GM12878 (cell line): ENCODE measurements around the gene LDLR. TPM values are rescaled to one million over a fixed set of nuclear protein-coding genes. Genes with fewer than 3 reads are reported as not detected.

Experiments
- ATAC-seq: fragments of 200-7000 bp; cut with Tn5 transposase; 3 replicates; pipeline ENCODE4 v1.9.1; 2020; ENCODE audit warnings: mild to moderate bottlenecking, moderate library complexity
- BruUV-seq: library from RNA; stranded (reverse); fragments of 400-500 nt; replicated peaks from 2 replicates; lab custom pipeline; 2021; lab: Mats Ljungman, UMichigan
- CTCF ChIA-PET: fragments of 300-600 bp; sonication (Branson Sonifier 250); formaldehyde crosslinking; extraction: SDS; loops from one replicate; lab custom pipeline; 2021; ENCODE audit warnings: inconsistent platforms; lab: Yijun Ruan, JAX
- POLR2A ChIA-PET: fragments of 350-600 bp; formaldehyde crosslinking; extraction: SDS; loops from one replicate; lab custom pipeline; 2021; ENCODE audit warnings: inconsistent platforms; lab: Charles Lee
- RAD21 ChIA-PET: fragments of 300-600 bp; sonication (Branson Sonifier 250); formaldehyde crosslinking; loops from one replicate; lab custom pipeline; 2023; ENCODE audit warnings: antibody characterized with exemption; ENCODE audit not compliant: unreplicated experiment; lab: Charles Lee
- SMC1A ChIA-PET: fragments of 300-600 bp; sonication (Branson Sonifier 250); formaldehyde crosslinking; loops from one replicate; lab custom pipeline; 2023; ENCODE audit not compliant: unreplicated experiment, uncharacterized antibody; lab: Charles Lee
- DNase-seq: peaks from one replicate; pipeline ENCODE4 v3.0.0-alpha.2; 2011; ENCODE audit warnings: low read depth, low spot score
- FAIRE-seq: peaks from 3 replicates; lab custom pipeline; 2011; peaks lifted over from hg19 to GRCh38; lab: Jason Lieb, UNC
- H2AFZ ChIP-seq: 2 replicates; pipeline ENCODE4 v1.6.0; 2011; ENCODE audit warnings: low read depth, low read length, control low read depth; ENCODE audit not compliant: control insufficient read depth
- H3K27ac ChIP-seq: 2 replicates; pipeline ENCODE4 v1.5.1; 2011; ENCODE audit warnings: control low read depth; ENCODE audit not compliant: control insufficient read depth, insufficient read depth
- H3K27me3 ChIP-seq, 2 experiments: replicated peaks in 1 of 2; 2 replicates each; pipeline versions ENCODE4 v1.6.0 to v1.6.1; 2011; ENCODE audit warnings: low read length in 1 of 2; ENCODE audit not compliant: control insufficient read depth in 2 of 2, insufficient read depth in 2 of 2
- H3K36me3 ChIP-seq, 2 experiments: 2 replicates each; pipeline ENCODE4 v1.5.1; 2011; ENCODE audit warnings: low read length in 1 of 2; ENCODE audit not compliant: control insufficient read depth in 2 of 2, insufficient read depth in 2 of 2
- H3K4me1 ChIP-seq: 2 replicates; pipeline ENCODE4 v1.6.1; 2011; ENCODE audit warnings: mild to moderate bottlenecking, low read length, moderate library complexity, mixed read lengths; ENCODE audit not compliant: control insufficient read depth, insufficient read depth
- H3K4me2 ChIP-seq: 2 replicates; pipeline ENCODE4 v1.6.0; 2011; ENCODE audit warnings: control low read depth; ENCODE audit not compliant: control insufficient read depth, insufficient read depth
- H3K4me3 ChIP-seq: fragments of 200-600 bp; sonication (generic); 2 replicates; pipeline ENCODE4 v1.5.1; 2016
- H3K79me2 ChIP-seq: 2 replicates; pipeline ENCODE4 v1.6.0; 2011; ENCODE audit warnings: low read length; ENCODE audit not compliant: control insufficient read depth, insufficient read depth
- H3K9ac ChIP-seq: 2 replicates; pipeline ENCODE4 v1.8.0; 2011; ENCODE audit warnings: low read length, control low read depth, mixed read lengths; ENCODE audit not compliant: control insufficient read depth, insufficient read depth
- H3K9me3 ChIP-seq: replicated peaks from 3 replicates; pipeline ENCODE4 v1.5.1; 2011; ENCODE audit warnings: mild to moderate bottlenecking, low read length; ENCODE audit not compliant: control insufficient read depth, insufficient read depth
- H4K20me1 ChIP-seq: 2 replicates; pipeline ENCODE4 v1.6.0; 2011; ENCODE audit not compliant: control insufficient read depth, insufficient read depth
- ASH2L ChIP-seq: fragments of 300-600, 200-600 bp; sonication (generic); IDR thresholded peaks from 2 replicates; pipeline ENCODE4 v1.6.1; 2017; ENCODE audit warnings: low read depth, mild to moderate bottlenecking, borderline replicate concordance
- BACH1 ChIP-seq: fragments of 450-650 bp; IDR thresholded peaks from 2 replicates; pipeline ENCODE4 v1.6.1; 2017; ENCODE audit warnings: mild to moderate bottlenecking, borderline replicate concordance
- CREB1 ChIP-seq: IDR thresholded peaks from 2 replicates; pipeline ENCODE4 v1.6.1; 2012; ENCODE audit warnings: low read depth, mild to moderate bottlenecking, inconsistent platforms
- MYC ChIP-seq: IDR thresholded peaks from 2 replicates; pipeline ENCODE4 v1.6.1; 2011; ENCODE audit warnings: mild to moderate bottlenecking, low read length, moderate library complexity, inconsistent platforms; ENCODE audit not compliant: insufficient read depth, insufficient replicate concordance, insufficient read length, severe bottlenecking
- PAX5 ChIP-seq: IDR thresholded peaks from 2 replicates; pipeline ENCODE4 v1.6.1; 2011; ENCODE audit warnings: low read depth, low read length, borderline replicate concordance
- SP1 ChIP-seq: IDR thresholded peaks from one replicate; pipeline ENCODE4 v1.6.1; 2011; ENCODE audit warnings: low read depth, low read length
- WGBS: methylation state at CpG from one replicate; pipeline ENCODE4 v1.1.6; 2016; ENCODE audit warnings: low lambda C conversion rate; ENCODE audit not compliant: insufficient replicate concordance, insufficient coverage; ENCODE audit errors: missing lambda C conversion rate; 5-methylcytosine and 5-hydroxymethylcytosine counted together
- in situ Hi-C: fragments of 300-500 bp; cut with MboI; formaldehyde crosslinking; loops from 9 replicates; pipeline ENCODE4 v1.14.3; 2018; ENCODE audit warnings: mixed read lengths
- intact Hi-C: fragments of 100-400 bp; cut with micrococcal nuclease; formaldehyde crosslinking; loops from one replicate; pipeline ENCODE4 v1.14.2; 2022; ENCODE audit not compliant: unreplicated experiment
- polyA plus RNA-seq, 11 experiments: library from polyadenylated mRNA; depleted of rRNA in 4 of 11; unstranded in 6 of 11; stranded (reverse) in 5 of 11; fragments of >200 nt; fragmentation: Nextera tagmentation in 4 of 11; fragmentation: Illumina TruSeq in 1 of 11; extraction: Ambion mirVana in 4 of 11; extraction: Trizol in 1 of 11; gene quantifications; 1 replicate in 1 of 11; 2 replicates in 10 of 11; pipeline versions ENCODE4 v1.2.1 to v1.2.3, GENCODE V29; 2011 to 2016; ENCODE audit warnings: inconsistent platforms in 2 of 11, missing spikeins in 2 of 11, low read depth in 1 of 11
- total RNA-seq, 4 experiments: library from RNA; depleted of rRNA in 3 of 4; stranded (reverse); fragments of >200 nt in 3 of 4; fragmentation: Illumina TruSeq in 1 of 4; extraction: Trizol in 1 of 4; gene quantifications; 2 replicates each; pipeline versions ENCODE4 v1.2.1 to v1.2.3, GENCODE V29; 2013 to 2021
- TF ChIP-seq, protein P1 (sequence below): IDR thresholded peaks from 2 replicates; pipeline ENCODE4 v1.6.1; 2012; ENCODE audit warnings: low read depth, low read length, improper control_type of control experiment
- TF ChIP-seq, protein P2 (sequence below): fragments of 450-650 bp; IDR thresholded peaks from 2 replicates; pipeline ENCODE4 v1.6.1; 2016; ENCODE audit warnings: mild to moderate bottlenecking
- TF ChIP-seq, protein P3 (sequence below): fragments of 450-650 bp; IDR thresholded peaks from 2 replicates; pipeline ENCODE4 v1.6.1; 2017; ENCODE audit warnings: mild to moderate bottlenecking
- TF ChIP-seq, protein P4 (sequence below): fragments of 450-650 bp; IDR thresholded peaks from 2 replicates; pipeline ENCODE4 v1.6.1; 2017; ENCODE audit warnings: mild to moderate bottlenecking, moderate library complexity
- TF ChIP-seq, protein P5 (sequence below): fragments of 450-650 bp; IDR thresholded peaks from 2 replicates; pipeline ENCODE4 v1.6.1; 2017; ENCODE audit warnings: low read depth, mild to moderate bottlenecking, moderate library complexity

LDLR gene
- total and polyA plus RNA-seq, 10 of the 15 experiments (the other 5 are each of a cell fraction or from before 2014, with no cell fraction given) = 11.3 to 59.2 (median 27.3) TPM

DNA sequence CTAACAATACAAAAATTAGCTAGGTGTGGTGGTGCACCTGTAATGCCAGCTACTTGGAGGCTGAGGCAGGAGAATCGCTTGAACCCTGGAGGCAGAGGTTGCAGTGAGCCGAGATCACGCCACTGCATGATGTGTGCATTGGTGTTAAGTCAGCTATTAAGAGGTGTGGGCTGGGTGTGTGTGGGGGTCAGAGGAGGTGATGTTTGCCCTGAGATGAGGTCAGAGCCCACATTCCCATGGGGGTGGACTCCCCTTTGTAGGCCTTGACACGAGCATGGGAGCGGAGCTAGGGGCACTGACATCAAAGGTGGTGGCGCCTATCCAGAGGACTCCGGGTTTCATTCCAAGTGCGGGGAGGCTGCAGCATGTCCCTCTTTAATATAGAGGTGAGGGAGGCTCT lies 34.6 kb upstream of the LDLR start:
- H3K9ac ChIP-seq = no peak overlapping the region
- in situ Hi-C loops = no loop called here
- CTCF ChIA-PET = no interaction called here
- TF ChIP-seq, protein P1, sequence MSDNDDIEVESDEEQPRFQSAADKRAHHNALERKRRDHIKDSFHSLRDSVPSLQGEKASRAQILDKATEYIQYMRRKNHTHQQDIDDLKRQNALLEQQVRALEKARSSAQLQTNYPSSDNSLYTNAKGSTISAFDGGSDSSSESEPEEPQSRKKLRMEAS = no peak
- TF ChIP-seq SP1 (no peak), CREB1 (no peak), BACH1 (no peak), ASH2L (no peak), MYC (no peak), PAX5 (no peak)
- TF ChIP-seq, protein P2, sequence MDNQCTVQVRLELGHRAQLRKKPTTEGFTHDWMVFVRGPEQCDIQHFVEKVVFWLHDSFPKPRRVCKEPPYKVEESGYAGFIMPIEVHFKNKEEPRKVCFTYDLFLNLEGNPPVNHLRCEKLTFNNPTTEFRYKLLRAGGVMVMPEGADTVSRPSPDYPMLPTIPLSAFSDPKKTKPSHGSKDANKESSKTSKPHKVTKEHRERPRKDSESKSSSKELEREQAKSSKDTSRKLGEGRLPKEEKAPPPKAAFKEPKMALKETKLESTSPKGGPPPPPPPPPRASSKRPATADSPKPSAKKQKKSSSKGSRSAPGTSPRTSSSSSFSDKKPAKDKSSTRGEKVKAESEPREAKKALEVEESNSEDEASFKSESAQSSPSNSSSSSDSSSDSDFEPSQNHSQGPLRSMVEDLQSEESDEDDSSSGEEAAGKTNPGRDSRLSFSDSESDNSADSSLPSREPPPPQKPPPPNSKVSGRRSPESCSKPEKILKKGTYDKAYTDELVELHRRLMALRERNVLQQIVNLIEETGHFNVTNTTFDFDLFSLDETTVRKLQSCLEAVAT = no peak
- TF ChIP-seq, protein P3, sequence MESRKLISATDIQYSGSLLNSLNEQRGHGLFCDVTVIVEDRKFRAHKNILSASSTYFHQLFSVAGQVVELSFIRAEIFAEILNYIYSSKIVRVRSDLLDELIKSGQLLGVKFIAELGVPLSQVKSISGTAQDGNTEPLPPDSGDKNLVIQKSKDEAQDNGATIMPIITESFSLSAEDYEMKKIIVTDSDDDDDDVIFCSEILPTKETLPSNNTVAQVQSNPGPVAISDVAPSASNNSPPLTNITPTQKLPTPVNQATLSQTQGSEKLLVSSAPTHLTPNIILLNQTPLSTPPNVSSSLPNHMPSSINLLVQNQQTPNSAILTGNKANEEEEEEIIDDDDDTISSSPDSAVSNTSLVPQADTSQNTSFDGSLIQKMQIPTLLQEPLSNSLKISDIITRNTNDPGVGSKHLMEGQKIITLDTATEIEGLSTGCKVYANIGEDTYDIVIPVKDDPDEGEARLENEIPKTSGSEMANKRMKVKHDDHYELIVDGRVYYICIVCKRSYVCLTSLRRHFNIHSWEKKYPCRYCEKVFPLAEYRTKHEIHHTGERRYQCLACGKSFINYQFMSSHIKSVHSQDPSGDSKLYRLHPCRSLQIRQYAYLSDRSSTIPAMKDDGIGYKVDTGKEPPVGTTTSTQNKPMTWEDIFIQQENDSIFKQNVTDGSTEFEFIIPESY = no peak
- TF ChIP-seq, protein P4, sequence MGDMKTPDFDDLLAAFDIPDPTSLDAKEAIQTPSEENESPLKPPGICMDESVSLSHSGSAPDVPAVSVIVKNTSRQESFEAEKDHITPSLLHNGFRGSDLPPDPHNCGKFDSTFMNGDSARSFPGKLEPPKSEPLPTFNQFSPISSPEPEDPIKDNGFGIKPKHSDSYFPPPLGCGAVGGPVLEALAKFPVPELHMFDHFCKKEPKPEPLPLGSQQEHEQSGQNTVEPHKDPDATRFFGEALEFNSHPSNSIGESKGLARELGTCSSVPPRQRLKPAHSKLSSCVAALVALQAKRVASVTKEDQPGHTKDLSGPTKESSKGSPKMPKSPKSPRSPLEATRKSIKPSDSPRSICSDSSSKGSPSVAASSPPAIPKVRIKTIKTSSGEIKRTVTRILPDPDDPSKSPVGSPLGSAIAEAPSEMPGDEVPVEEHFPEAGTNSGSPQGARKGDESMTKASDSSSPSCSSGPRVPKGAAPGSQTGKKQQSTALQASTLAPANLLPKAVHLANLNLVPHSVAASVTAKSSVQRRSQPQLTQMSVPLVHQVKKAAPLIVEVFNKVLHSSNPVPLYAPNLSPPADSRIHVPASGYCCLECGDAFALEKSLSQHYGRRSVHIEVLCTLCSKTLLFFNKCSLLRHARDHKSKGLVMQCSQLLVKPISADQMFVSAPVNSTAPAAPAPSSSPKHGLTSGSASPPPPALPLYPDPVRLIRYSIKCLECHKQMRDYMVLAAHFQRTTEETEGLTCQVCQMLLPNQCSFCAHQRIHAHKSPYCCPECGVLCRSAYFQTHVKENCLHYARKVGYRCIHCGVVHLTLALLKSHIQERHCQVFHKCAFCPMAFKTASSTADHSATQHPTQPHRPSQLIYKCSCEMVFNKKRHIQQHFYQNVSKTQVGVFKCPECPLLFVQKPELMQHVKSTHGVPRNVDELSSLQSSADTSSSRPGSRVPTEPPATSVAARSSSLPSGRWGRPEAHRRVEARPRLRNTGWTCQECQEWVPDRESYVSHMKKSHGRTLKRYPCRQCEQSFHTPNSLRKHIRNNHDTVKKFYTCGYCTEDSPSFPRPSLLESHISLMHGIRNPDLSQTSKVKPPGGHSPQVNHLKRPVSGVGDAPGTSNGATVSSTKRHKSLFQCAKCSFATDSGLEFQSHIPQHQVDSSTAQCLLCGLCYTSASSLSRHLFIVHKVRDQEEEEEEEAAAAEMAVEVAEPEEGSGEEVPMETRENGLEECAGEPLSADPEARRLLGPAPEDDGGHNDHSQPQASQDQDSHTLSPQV = no peak
- TF ChIP-seq, protein P5, sequence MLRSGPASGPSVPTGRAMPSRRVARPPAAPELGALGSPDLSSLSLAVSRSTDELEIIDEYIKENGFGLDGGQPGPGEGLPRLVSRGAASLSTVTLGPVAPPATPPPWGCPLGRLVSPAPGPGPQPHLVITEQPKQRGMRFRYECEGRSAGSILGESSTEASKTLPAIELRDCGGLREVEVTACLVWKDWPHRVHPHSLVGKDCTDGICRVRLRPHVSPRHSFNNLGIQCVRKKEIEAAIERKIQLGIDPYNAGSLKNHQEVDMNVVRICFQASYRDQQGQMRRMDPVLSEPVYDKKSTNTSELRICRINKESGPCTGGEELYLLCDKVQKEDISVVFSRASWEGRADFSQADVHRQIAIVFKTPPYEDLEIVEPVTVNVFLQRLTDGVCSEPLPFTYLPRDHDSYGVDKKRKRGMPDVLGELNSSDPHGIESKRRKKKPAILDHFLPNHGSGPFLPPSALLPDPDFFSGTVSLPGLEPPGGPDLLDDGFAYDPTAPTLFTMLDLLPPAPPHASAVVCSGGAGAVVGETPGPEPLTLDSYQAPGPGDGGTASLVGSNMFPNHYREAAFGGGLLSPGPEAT = no peak

More for the DNA sequence above, 34.6 kb upstream of the LDLR start:
- ChIA-PET POLR2A (no interaction called here), SMC1A (no interaction called here), RAD21 (no interaction called here)
- H3K79me2 ChIP-seq = no peaks in the 10 kb centered on the region; the same call in 1 of the 2 replicates
- BruUV-seq = no TSS peak
- DNase-seq (no peak), FAIRE-seq (no peak), ATAC-seq (no peak)
- H3K4me1 ChIP-seq = peaks cover 20% of the 10 kb centered on the region
- peaks cover 9 to 14% of the 10 kb centered on the region in 2 experiments; a peak in 3 of 4 replicates for H3K36me3 ChIP-seq
- no peaks in the 10 kb centered on the region for H4K20me1 ChIP-seq
- no peak overlapping the region for H3K4me3 ChIP-seq
- WGBS = 95% methylated on average over 6 of the region's 8 CpGs
- H3K9me3 ChIP-seq = no peaks in the 10 kb centered on the region
- no peaks in the 10 kb centered on the region for H3K27me3 ChIP-seq
- no peak overlapping the region for H3K27ac ChIP-seq
- H3K4me2 ChIP-seq = no peak overlapping the region
- H2AFZ ChIP-seq = no peak overlapping the region
- intact Hi-C loops = no loop called here
